HepG2 (cell line): ENCODE data around the gene CCDC117. TPM values are rescaled to one million over a fixed set of nuclear protein-coding genes. Genes with fewer than 3 reads are reported as not detected.
A peak's percentile ranks its signal among the peaks of the same experiment; 100 is the strongest.

Experiments used
- ATAD3A ChIP-seq: sonication (generic); formaldehyde crosslinking; IDR thresholded peaks from 2 replicates; pipeline ENCODE4 v1.4.0; 2020; ENCODE audit warnings: missing genetic modification reagents
- BRCA1 ChIP-seq: sonication (generic); formaldehyde crosslinking; IDR thresholded peaks from 2 replicates; pipeline ENCODE4 v1.4.0; 2020; ENCODE audit warnings: missing genetic modification reagents
- DMAP1 ChIP-seq: IDR thresholded peaks from 2 replicates; pipeline ENCODE4 v1.6.1; 2016
- ERF ChIP-seq: IDR thresholded peaks from 2 replicates; pipeline ENCODE4 v1.6.1; 2018; ENCODE audit warnings: missing biosample characterization, missing genetic modification reagents
- HDAC2 ChIP-seq: sonication (generic); formaldehyde crosslinking; IDR thresholded peaks from 2 replicates; pipeline ENCODE4 v1.4.0; 2020; ENCODE audit warnings: missing genetic modification reagents
- HMG20A ChIP-seq: IDR thresholded peaks from 2 replicates; pipeline ENCODE4 v1.6.1; 2016; ENCODE audit warnings: borderline replicate concordance
- HMG20B ChIP-seq: conservative IDR thresholded peaks from 2 replicates; pipeline ENCODE4 v1.6.1; 2016; ENCODE audit warnings: missing genetic modification reagents, missing compliant biosample characterization
- HNRNPH1 ChIP-seq: fragments of 200-400 bp; formaldehyde crosslinking; optimal IDR thresholded peaks from 2 replicates; pipeline ENCODE3; 2017; ENCODE audit warnings: mild to moderate bottlenecking, low read depth, low read length
- MAF1 ChIP-seq: sonication (generic); formaldehyde crosslinking; IDR thresholded peaks from 2 replicates; pipeline ENCODE4 v1.5.0; 2020; ENCODE audit warnings: missing genetic modification reagents, borderline replicate concordance
- MED1 ChIP-seq: sonication (generic); formaldehyde crosslinking; IDR thresholded peaks from 2 replicates; pipeline ENCODE4 v1.4.0; 2020; ENCODE audit warnings: missing genetic modification reagents
- MNT ChIP-seq: fragments of 450-650 bp; IDR thresholded peaks from 2 replicates; pipeline ENCODE4 v1.6.1; 2016
- NFE2L1 ChIP-seq: sonication (generic); formaldehyde crosslinking; IDR thresholded peaks from 2 replicates; pipeline ENCODE4 v1.4.0; 2020; ENCODE audit warnings: missing genetic modification reagents, mild to moderate bottlenecking, borderline replicate concordance
- PCBP2 ChIP-seq: fragments of 200-400 bp; formaldehyde crosslinking; optimal IDR thresholded peaks from 2 replicates; pipeline ENCODE3; 2018; ENCODE audit warnings: low read length, low read depth; ENCODE audit not compliant: poor library complexity, severe bottlenecking
- SAP130 ChIP-seq: IDR thresholded peaks from 2 replicates; pipeline ENCODE4 v1.6.1; 2016; ENCODE audit warnings: low read depth
- SKI ChIP-seq: fragments of 450-650 bp; IDR thresholded peaks from one replicate; pipeline ENCODE4 v1.6.1; 2018; ENCODE audit warnings: mild to moderate bottlenecking; ENCODE audit not compliant: partially characterized antibody
- SMAD3 ChIP-seq: sonication (generic); formaldehyde crosslinking; IDR thresholded peaks from 2 replicates; pipeline ENCODE4 v1.4.0; 2020; ENCODE audit warnings: missing genetic modification reagents
- ZNF329 ChIP-seq: sonication (generic); formaldehyde crosslinking; IDR thresholded peaks from 2 replicates; pipeline ENCODE4 v1.9.0; 2021; ENCODE audit warnings: low read depth, mild to moderate bottlenecking, missing genetic modification reagents
- ZNF335 ChIP-seq: sonication (generic); formaldehyde crosslinking; IDR thresholded peaks from 2 replicates; pipeline ENCODE4 v1.4.0; 2020; ENCODE audit warnings: missing genetic modification reagents
- ZNF34 ChIP-seq: sonication (generic); formaldehyde crosslinking; IDR thresholded peaks from 2 replicates; pipeline ENCODE4 v1.4.0; 2020; ENCODE audit warnings: mild to moderate bottlenecking, missing genetic modification reagents, borderline replicate concordance
- ZNF546 ChIP-seq: sonication (generic); formaldehyde crosslinking; conservative IDR thresholded peaks from 2 replicates; pipeline ENCODE4 v1.8.1; 2023; ENCODE audit warnings: mild to moderate bottlenecking, missing genetic modification reagents
- ZNF556 ChIP-seq: sonication (generic); formaldehyde crosslinking; IDR thresholded peaks from 2 replicates; pipeline ENCODE4 v1.4.0; 2020; ENCODE audit warnings: mild to moderate bottlenecking, missing genetic modification reagents, borderline replicate concordance
- ZNF558 ChIP-seq: sonication (generic); formaldehyde crosslinking; IDR thresholded peaks from 2 replicates; pipeline ENCODE4 v1.9.0; 2022; ENCODE audit warnings: mild to moderate bottlenecking, missing genetic modification reagents, borderline replicate concordance
- ZNF629 ChIP-seq: sonication (generic); formaldehyde crosslinking; conservative IDR thresholded peaks from 2 replicates; pipeline ENCODE4 v1.5.0; 2020; ENCODE audit warnings: missing genetic modification reagents
- ZNF709 ChIP-seq: sonication (generic); formaldehyde crosslinking; IDR thresholded peaks from 2 replicates; pipeline ENCODE4 v1.5.0; 2020; ENCODE audit warnings: mild to moderate bottlenecking, missing genetic modification reagents
- ZNF782 ChIP-seq: sonication (generic); formaldehyde crosslinking; IDR thresholded peaks from 2 replicates; pipeline ENCODE4 v1.4.0; 2020; ENCODE audit warnings: missing genetic modification reagents, mild to moderate bottlenecking, borderline replicate concordance
- ZNF891 ChIP-seq: sonication (generic); formaldehyde crosslinking; IDR thresholded peaks from 2 replicates; pipeline ENCODE4 v1.5.0; 2020; ENCODE audit warnings: mild to moderate bottlenecking, missing genetic modification reagents
- ZSCAN30 ChIP-seq: sonication (generic); formaldehyde crosslinking; IDR thresholded peaks from 2 replicates; pipeline ENCODE4 v1.5.0; 2020; ENCODE audit warnings: mild to moderate bottlenecking, missing genetic modification reagents
- polyA plus RNA-seq, 8 experiments: library from polyadenylated mRNA; depleted of rRNA in 3 of 8; stranded (reverse) in 7 of 8; unstranded in 1 of 8; fragments of >200 nt; fragmentation: Illumina TruSeq in 4 of 8; extraction: Trizol in 4 of 8; gene quantifications; 2 replicates each; pipeline versions ENCODE4 v1.2.1 to v1.2.3, GENCODE V29; 2011 to 2016; ENCODE audit warnings: low read depth in 4 of 8, missing spikeins in 1 of 8, mixed read lengths in 1 of 8; ENCODE audit not compliant: insufficient read depth in 1 of 8
- total RNA-seq, 5 experiments: library from RNA; depleted of rRNA; stranded (reverse); fragments of >200 nt; fragmentation: Illumina TruSeq; extraction: Trizol; gene quantifications; 2 replicates each; pipeline ENCODE4 v1.2.3, GENCODE V29; 2016; ENCODE audit warnings: low read depth in 1 of 5
- TF ChIP-seq, protein P1 (sequence below): sonication (generic); formaldehyde crosslinking; IDR thresholded peaks from 2 replicates; pipeline ENCODE4 v1.4.0; 2020; ENCODE audit warnings: missing genetic modification reagents, borderline replicate concordance
- TF ChIP-seq, protein P2 (sequence below): sonication (generic); formaldehyde crosslinking; conservative IDR thresholded peaks from 2 replicates; pipeline ENCODE4 v1.4.0; 2020; ENCODE audit warnings: missing genetic modification reagents

Gene CCDC117
- total and polyA plus RNA-seq, 2 of the 13 experiments (the other 11 are each of a cell fraction or from before 2014, with no cell fraction given): 12.6 to 34.2 TPM

DNA sequence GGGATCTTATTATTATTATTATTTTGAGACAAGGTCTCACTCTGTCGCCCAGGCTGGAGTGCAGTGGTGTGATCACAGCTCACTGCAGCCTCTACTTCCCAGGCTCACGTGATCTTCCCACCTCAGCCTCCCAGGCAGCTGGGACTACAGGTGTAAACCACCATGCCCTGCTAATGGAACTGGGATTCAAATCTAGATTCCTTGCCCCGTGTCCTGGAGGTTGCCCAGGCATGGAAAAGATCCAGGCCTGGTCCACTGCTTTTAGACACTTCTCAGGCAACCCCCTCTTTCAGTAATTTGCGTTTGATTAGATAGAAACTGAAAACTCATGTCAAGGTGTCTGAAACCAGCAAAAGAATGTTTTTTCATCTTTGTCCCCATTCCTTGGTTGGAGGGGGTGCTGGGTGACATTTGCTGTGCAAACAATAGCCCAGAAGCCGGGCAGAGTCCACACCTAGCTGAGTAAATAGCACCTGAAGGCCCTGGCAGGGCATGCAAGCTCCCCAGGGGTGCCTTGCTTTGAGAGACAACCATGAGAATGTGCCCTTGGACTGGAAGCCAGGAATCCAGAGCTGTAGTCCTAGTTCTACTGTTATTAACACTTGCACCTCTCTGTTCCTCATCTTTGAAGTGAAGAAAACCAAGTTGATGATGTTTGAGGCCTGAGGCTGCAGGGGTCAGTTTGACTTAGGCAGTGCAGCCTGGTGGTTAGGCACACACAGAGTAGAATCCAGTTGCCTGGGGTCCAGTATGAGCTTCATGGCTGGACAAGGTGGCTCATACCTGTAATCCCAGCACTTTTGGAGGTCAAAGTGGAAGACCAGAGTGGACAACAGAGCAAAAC lies 47.0 kb downstream of the CCDC117 start (continued):
- no peak for TF ChIP-seq ZNF546
- no peak for TF ChIP-seq ZNF335 (CRISPR knock-in tag)
- TF ChIP-seq SKI: peak; percentile 58
- TF ChIP-seq ZSCAN30: no peak
- peak; percentile 70 for TF ChIP-seq HMG20A (CRISPR knock-in tag)
- TF ChIP-seq, protein P1, sequence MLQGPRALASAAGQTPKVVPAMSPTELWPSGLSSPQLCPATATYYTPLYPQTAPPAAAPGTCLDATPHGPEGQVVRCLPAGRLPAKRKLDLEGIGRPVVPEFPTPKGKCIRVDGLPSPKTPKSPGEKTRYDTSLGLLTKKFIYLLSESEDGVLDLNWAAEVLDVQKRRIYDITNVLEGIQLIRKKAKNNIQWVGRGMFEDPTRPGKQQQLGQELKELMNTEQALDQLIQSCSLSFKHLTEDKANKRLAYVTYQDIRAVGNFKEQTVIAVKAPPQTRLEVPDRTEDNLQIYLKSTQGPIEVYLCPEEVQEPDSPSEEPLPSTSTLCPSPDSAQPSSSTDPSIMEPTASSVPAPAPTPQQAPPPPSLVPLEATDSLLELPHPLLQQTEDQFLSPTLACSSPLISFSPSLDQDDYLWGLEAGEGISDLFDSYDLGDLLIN (CRISPR knock-in tag): no peak
- TF ChIP-seq ZNF556 (CRISPR knock-in tag): no peak
- TF ChIP-seq SAP130 (CRISPR knock-in tag): peak; percentile 82
- TF ChIP-seq NFE2L1 (CRISPR knock-in tag): no peak
- TF ChIP-seq, protein P2, sequence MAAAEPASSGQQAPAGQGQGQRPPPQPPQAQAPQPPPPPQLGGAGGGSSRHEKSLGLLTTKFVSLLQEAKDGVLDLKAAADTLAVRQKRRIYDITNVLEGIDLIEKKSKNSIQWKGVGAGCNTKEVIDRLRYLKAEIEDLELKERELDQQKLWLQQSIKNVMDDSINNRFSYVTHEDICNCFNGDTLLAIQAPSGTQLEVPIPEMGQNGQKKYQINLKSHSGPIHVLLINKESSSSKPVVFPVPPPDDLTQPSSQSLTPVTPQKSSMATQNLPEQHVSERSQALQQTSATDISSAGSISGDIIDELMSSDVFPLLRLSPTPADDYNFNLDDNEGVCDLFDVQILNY: no peak
- no peak for TF ChIP-seq MNT
- TF ChIP-seq DMAP1 (CRISPR knock-in tag): no peak
- no peak for TF ChIP-seq ATAD3A (CRISPR knock-in tag)
- TF ChIP-seq ZNF782 (CRISPR knock-in tag): no peak; the same call in 1 of the 2 replicates
- peak; percentile 41; the same call in 1 of the 2 replicates for TF ChIP-seq ZNF558 (CRISPR knock-in tag)
- TF ChIP-seq HDAC2 (CRISPR knock-in tag): peak; percentile 90
- TF ChIP-seq HMG20B: peak; percentile 70
- TF ChIP-seq ERF (CRISPR knock-in tag): peak; percentile 69; the same call in 1 of the 2 replicates
- no peak for TF ChIP-seq ZNF34 (CRISPR knock-in tag)
- peak; percentile 94 for TF ChIP-seq MED1 (CRISPR knock-in tag)
- no peak for TF ChIP-seq ZNF709 (CRISPR knock-in tag)
- TF ChIP-seq HNRNPH1: no peak
- TF ChIP-seq MAF1 (CRISPR knock-in tag): no peak
- TF ChIP-seq ZNF329 (CRISPR knock-in tag): no peak; the same call in 1 of the 2 replicates
- no peak for TF ChIP-seq ZNF891 (CRISPR knock-in tag)
- TF ChIP-seq SMAD3 (CRISPR knock-in tag): peak; percentile 55; the same call in 1 of the 2 replicates
- TF ChIP-seq BRCA1 (CRISPR knock-in tag): 0 out of 2 replicates have a peak, but pooled peaks have one; percentile 53
- TF ChIP-seq ZNF629: no peak
- no peak for TF ChIP-seq PCBP2
